ENCODE results near the gene EFS.

DNA sequence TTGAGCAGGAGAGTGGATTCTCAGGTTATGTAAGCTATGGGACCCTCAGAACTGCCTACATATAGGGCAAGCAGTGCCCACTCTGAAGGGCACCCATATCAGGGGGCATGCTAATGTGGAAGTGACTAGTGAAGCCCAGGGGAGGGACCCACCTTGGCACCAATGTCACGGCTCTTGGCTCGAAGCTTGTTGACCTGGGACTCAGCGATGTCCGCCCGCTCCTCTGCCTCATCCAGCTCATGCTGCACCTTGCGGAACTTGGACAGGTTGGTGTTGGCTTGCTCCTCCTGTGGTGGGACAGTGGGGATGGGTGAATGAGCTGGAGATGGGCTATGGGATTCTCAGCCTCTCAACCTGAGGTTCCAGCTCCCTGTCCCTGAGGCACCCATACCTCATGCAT lies 17.3 kb upstream of the EFS start:
- no peak for TF ChIP-seq POLR2AphosphoS5 (IDR thresholded peaks at IDR 0.05)
- TF ChIP-seq, protein P1, sequence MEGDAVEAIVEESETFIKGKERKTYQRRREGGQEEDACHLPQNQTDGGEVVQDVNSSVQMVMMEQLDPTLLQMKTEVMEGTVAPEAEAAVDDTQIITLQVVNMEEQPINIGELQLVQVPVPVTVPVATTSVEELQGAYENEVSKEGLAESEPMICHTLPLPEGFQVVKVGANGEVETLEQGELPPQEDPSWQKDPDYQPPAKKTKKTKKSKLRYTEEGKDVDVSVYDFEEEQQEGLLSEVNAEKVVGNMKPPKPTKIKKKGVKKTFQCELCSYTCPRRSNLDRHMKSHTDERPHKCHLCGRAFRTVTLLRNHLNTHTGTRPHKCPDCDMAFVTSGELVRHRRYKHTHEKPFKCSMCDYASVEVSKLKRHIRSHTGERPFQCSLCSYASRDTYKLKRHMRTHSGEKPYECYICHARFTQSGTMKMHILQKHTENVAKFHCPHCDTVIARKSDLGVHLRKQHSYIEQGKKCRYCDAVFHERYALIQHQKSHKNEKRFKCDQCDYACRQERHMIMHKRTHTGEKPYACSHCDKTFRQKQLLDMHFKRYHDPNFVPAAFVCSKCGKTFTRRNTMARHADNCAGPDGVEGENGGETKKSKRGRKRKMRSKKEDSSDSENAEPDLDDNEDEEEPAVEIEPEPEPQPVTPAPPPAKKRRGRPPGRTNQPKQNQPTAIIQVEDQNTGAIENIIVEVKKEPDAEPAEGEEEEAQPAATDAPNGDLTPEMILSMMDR (IDR thresholded peaks at IDR 0.05): no peak

Measured in breast epithelium (tissue), 3 donors.